Stomach (tissue), 4 donors: ENCODE data around the gene APEH.

Experiments used
- POLR2A ChIP-seq, 4 donors: fragments of 450-650 bp; IDR thresholded peaks; one replicate each; pipeline ENCODE4 v1.6.1; 2016; ENCODE audit warnings: antibody characterized with exemption in 4 of 4, control low read depth in 2 of 4, mild to moderate bottlenecking in 1 of 4, moderate library complexity in 1 of 4
- TF ChIP-seq, protein P1 (sequence below), 7 experiments: fragments of 450-650 bp in 4 of 7; fragments of 200-600 bp in 3 of 7; sonication (generic) in 3 of 7; IDR thresholded peaks; one replicate each; pipeline ENCODE4 v1.5.1; 2016 to 2019; ENCODE audit warnings: antibody characterized with exemption in 7 of 7, control low read depth in 2 of 7, mild to moderate bottlenecking in 1 of 7

DNA sequence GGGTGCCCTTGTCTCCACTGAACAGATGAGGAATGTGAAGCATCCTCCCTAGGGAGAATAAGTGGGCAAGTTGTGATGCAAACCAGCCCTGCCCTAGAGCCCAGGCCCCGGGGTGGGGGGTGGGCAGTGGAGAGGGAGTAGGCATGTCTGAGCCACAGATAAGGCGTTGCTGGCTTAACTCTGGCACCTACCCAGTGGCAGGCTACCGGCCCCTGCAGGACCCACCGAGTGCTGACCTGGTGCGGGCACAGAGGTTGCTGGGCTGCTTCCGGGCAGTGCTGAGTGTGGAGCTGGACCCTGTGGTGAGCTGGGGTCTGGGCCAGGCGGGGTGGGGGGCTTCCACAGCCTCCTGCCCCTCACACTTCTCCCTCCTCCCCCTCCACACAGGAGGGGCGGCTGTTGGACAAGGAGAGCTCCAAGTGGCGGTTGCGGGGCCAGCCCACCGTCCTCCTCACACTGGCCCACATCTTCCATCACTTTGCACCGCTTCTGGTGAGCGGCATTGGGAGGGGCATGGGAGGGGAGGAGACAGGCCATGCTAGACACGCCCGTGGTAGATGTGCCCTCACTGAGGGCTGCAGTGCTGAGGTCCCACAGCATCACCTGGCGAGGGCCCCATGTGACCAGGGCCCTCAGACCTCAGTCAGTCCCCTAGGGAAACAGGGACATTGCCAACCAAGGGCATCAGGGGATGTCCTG is 25.3 kb downstream of the APEH start:
- TF ChIP-seq, protein P1, sequence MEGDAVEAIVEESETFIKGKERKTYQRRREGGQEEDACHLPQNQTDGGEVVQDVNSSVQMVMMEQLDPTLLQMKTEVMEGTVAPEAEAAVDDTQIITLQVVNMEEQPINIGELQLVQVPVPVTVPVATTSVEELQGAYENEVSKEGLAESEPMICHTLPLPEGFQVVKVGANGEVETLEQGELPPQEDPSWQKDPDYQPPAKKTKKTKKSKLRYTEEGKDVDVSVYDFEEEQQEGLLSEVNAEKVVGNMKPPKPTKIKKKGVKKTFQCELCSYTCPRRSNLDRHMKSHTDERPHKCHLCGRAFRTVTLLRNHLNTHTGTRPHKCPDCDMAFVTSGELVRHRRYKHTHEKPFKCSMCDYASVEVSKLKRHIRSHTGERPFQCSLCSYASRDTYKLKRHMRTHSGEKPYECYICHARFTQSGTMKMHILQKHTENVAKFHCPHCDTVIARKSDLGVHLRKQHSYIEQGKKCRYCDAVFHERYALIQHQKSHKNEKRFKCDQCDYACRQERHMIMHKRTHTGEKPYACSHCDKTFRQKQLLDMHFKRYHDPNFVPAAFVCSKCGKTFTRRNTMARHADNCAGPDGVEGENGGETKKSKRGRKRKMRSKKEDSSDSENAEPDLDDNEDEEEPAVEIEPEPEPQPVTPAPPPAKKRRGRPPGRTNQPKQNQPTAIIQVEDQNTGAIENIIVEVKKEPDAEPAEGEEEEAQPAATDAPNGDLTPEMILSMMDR (IDR thresholded peaks at IDR 0.05): no peak
- TF ChIP-seq POLR2A (IDR thresholded peaks at IDR 0.05): no peak
